ENCODE measurements around the gene TNRC6C. TPM values are rescaled to one million over a fixed set of nuclear protein-coding genes. Genes with fewer than 3 reads are reported as not detected.

TNRC6C gene
- total and polyA plus RNA-seq, 4 donors, result 1.3 to 7.7 (median 2.9) TPM

DNA sequence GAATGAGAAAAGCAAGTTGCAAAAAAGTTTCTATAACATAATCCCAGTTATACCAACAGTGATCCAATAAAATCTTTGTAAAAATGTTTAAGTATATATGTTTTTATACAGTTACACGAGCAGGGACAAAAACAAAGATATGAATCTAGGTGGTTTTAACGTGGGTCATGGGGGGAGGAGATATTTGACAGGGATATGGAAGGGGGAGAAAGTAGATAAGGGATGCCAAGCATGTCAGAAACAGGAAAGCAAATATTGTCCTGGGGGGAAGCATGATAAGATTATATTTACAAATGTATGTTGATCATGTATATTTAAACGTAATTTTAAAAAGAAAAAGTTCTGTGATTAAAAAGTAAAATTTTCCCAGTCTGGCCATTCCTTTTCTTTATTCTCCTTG is 43.1 kb downstream of the TNRC6C start:
- Histone ChIP-seq H3K27me3 (ENCODE audit: control insufficient read depth in 4 of 4, insufficient read depth in 4 of 4, low read length in 3 of 4) (no peaks in the 10 kb centered on the region), H3K9me3 (ENCODE audit: control insufficient read depth in 4 of 4, low read length in 3 of 4) (no peaks in the 10 kb centered on the region), H3K4me1 (ENCODE audit: control insufficient read depth in 4 of 4, insufficient read depth in 4 of 4, low read length in 3 of 4) (no peaks in the 10 kb centered on the region), H3K36me3 (ENCODE audit: control insufficient read depth in 4 of 4, insufficient read depth in 3 of 4, low read depth in 1 of 4, low read length in 3 of 4) (peaks cover 0 to 3% (median 0%) of the 10 kb centered on the region in 4 donors), H3K4me3 (ENCODE audit: low read depth in 1 of 3, low read length in 3 of 3) (no peak overlapping the region), H3K9ac (ENCODE audit: low read depth in 1 of 2, low read length in 2 of 2) (no peak overlapping the region), H3K27ac (ENCODE audit: low read depth in 1 of 2, low read length in 2 of 2) (no peak overlapping the region)
- TF ChIP-seq, protein P1, sequence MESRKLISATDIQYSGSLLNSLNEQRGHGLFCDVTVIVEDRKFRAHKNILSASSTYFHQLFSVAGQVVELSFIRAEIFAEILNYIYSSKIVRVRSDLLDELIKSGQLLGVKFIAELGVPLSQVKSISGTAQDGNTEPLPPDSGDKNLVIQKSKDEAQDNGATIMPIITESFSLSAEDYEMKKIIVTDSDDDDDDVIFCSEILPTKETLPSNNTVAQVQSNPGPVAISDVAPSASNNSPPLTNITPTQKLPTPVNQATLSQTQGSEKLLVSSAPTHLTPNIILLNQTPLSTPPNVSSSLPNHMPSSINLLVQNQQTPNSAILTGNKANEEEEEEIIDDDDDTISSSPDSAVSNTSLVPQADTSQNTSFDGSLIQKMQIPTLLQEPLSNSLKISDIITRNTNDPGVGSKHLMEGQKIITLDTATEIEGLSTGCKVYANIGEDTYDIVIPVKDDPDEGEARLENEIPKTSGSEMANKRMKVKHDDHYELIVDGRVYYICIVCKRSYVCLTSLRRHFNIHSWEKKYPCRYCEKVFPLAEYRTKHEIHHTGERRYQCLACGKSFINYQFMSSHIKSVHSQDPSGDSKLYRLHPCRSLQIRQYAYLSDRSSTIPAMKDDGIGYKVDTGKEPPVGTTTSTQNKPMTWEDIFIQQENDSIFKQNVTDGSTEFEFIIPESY (IDR thresholded peaks at IDR 0.05), result no peak
- TF ChIP-seq YY1 (IDR thresholded peaks at IDR 0.05) (no peak), RAD21 (IDR thresholded peaks at IDR 0.05) (no peak), TAF1 (conservative IDR thresholded peaks at IDR 0.05) (no peak), HNF4A (conservative IDR thresholded peaks at IDR 0.05) (no peak), FOXA1 (IDR thresholded peaks at IDR 0.05) (no peak), NR2F2 (IDR thresholded peaks at IDR 0.05) (no peak), FOXA2 (IDR thresholded peaks at IDR 0.05) (no peak)
- TF ChIP-seq, protein P2, sequence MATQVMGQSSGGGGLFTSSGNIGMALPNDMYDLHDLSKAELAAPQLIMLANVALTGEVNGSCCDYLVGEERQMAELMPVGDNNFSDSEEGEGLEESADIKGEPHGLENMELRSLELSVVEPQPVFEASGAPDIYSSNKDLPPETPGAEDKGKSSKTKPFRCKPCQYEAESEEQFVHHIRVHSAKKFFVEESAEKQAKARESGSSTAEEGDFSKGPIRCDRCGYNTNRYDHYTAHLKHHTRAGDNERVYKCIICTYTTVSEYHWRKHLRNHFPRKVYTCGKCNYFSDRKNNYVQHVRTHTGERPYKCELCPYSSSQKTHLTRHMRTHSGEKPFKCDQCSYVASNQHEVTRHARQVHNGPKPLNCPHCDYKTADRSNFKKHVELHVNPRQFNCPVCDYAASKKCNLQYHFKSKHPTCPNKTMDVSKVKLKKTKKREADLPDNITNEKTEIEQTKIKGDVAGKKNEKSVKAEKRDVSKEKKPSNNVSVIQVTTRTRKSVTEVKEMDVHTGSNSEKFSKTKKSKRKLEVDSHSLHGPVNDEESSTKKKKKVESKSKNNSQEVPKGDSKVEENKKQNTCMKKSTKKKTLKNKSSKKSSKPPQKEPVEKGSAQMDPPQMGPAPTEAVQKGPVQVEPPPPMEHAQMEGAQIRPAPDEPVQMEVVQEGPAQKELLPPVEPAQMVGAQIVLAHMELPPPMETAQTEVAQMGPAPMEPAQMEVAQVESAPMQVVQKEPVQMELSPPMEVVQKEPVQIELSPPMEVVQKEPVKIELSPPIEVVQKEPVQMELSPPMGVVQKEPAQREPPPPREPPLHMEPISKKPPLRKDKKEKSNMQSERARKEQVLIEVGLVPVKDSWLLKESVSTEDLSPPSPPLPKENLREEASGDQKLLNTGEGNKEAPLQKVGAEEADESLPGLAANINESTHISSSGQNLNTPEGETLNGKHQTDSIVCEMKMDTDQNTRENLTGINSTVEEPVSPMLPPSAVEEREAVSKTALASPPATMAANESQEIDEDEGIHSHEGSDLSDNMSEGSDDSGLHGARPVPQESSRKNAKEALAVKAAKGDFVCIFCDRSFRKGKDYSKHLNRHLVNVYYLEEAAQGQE (IDR thresholded peaks at IDR 0.05), result no peak
- TF ChIP-seq, protein P3, sequence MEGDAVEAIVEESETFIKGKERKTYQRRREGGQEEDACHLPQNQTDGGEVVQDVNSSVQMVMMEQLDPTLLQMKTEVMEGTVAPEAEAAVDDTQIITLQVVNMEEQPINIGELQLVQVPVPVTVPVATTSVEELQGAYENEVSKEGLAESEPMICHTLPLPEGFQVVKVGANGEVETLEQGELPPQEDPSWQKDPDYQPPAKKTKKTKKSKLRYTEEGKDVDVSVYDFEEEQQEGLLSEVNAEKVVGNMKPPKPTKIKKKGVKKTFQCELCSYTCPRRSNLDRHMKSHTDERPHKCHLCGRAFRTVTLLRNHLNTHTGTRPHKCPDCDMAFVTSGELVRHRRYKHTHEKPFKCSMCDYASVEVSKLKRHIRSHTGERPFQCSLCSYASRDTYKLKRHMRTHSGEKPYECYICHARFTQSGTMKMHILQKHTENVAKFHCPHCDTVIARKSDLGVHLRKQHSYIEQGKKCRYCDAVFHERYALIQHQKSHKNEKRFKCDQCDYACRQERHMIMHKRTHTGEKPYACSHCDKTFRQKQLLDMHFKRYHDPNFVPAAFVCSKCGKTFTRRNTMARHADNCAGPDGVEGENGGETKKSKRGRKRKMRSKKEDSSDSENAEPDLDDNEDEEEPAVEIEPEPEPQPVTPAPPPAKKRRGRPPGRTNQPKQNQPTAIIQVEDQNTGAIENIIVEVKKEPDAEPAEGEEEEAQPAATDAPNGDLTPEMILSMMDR (IDR thresholded peaks at IDR 0.05; ENCODE audit: low read depth, low read length, missing input control), result no peak
- 61% methylated on average over 3 of the region's 3 CpGs for WGBS
- no peak for DNase-seq (ENCODE audit: low spot score)

DNA sequence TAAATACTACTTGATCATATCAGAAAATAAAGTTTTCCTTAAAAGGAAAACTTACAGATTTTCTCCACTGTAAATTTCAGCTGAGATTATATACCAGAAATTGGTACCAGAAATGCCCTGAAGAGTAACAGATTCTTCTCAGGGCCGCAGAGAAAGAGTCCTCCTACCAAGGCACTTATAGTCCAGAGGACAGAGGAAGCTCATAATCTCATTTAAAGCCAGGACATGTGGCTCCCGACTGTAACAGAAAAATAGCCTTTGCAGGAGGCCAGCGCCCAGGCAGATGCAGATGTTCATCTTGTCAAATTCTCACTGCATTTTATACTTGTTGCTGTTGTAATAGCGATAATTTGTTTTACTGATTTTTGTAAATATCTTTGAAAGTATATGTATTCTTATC is 43.7 kb downstream of the TNRC6C start:
- Histone ChIP-seq H3K36me3 (ENCODE audit: control insufficient read depth in 4 of 4, insufficient read depth in 3 of 4, low read depth in 1 of 4, low read length in 3 of 4) (peaks cover 0 to 3% (median 0%) of the 10 kb centered on the region in 4 donors), H3K9me3 (ENCODE audit: control insufficient read depth in 4 of 4, low read length in 3 of 4) (no peaks in the 10 kb centered on the region), H3K27me3 (ENCODE audit: control insufficient read depth in 4 of 4, insufficient read depth in 4 of 4, low read length in 3 of 4) (no peaks in the 10 kb centered on the region), H3K4me1 (ENCODE audit: control insufficient read depth in 4 of 4, insufficient read depth in 4 of 4, low read length in 3 of 4) (no peaks in the 10 kb centered on the region), H3K27ac (ENCODE audit: low read depth in 1 of 2, low read length in 2 of 2) (no peak overlapping the region), H3K9ac (ENCODE audit: low read depth in 1 of 2, low read length in 2 of 2) (no peak overlapping the region), H3K4me3 (ENCODE audit: low read depth in 1 of 3, low read length in 3 of 3) (no peak overlapping the region)
- DNase-seq (ENCODE audit: low spot score), result no peak
- WGBS, result 92% methylated on average over 4 of the region's 4 CpGs
- TF ChIP-seq, protein P4, sequence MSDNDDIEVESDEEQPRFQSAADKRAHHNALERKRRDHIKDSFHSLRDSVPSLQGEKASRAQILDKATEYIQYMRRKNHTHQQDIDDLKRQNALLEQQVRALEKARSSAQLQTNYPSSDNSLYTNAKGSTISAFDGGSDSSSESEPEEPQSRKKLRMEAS (IDR thresholded peaks at IDR 0.05), result no peak
- TF ChIP-seq, protein P1 (IDR thresholded peaks at IDR 0.05), result no peak
- no peak for TF ChIP-seq FOXA2 (IDR thresholded peaks at IDR 0.05)
- TF ChIP-seq JUND (IDR thresholded peaks at IDR 0.05), result no peak
- TF ChIP-seq, protein P3 (IDR thresholded peaks at IDR 0.05; ENCODE audit: low read depth, low read length, missing input control), result no peak
- TF ChIP-seq RXRA (IDR thresholded peaks at IDR 0.05), result no peak
- TF ChIP-seq, protein P5, sequence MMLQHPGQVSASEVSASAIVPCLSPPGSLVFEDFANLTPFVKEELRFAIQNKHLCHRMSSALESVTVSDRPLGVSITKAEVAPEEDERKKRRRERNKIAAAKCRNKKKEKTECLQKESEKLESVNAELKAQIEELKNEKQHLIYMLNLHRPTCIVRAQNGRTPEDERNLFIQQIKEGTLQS (IDR thresholded peaks at IDR 0.05), result no peak
- no peak for TF ChIP-seq HNF4A (conservative IDR thresholded peaks at IDR 0.05)
- TF ChIP-seq NR2F2 (IDR thresholded peaks at IDR 0.05), result no peak
- TF ChIP-seq, protein P2 (IDR thresholded peaks at IDR 0.05), result no peak
- no peak for TF ChIP-seq YY1 (IDR thresholded peaks at IDR 0.05)
- TF ChIP-seq FOXA1 (IDR thresholded peaks at IDR 0.05), result no peak
- no peak for TF ChIP-seq EGR1 (IDR thresholded peaks at IDR 0.05; ENCODE audit: low read depth in 2 of 2)
